Smooth muscle cell (in vitro differentiated cells): ENCODE results near the gene CALCOCO2. TPM values are rescaled to one million over a fixed set of nuclear protein-coding genes. Genes with fewer than 3 reads are reported as not detected.
"Not testable (repeated sequence)": the region's sequence is repeated elsewhere in the genome, so short reads cannot be mapped to it uniquely, and the experiment has no call there.

Source experiments
- DNase-seq: peaks from one replicate; lab custom pipeline; 2025; ENCODE audit not compliant: unreplicated experiment; lab: John Stamatoyannopoulos, UW
- H2AFZ ChIP-seq: fragments of 200-600 bp; sonication (generic); 2 replicates; pipeline ENCODE4 v1.6.0; 2016; ENCODE audit warnings: antibody characterized with exemption, low read depth, mild to moderate bottlenecking
- H3F3A ChIP-seq: fragments of 200-600 bp; sonication (generic); 2 replicates; pipeline ENCODE4 v1.6.0; 2017; ENCODE audit warnings: antibody characterized with exemption, low read depth
- H3K27ac ChIP-seq: fragments of 200-600 bp; sonication (generic); 2 replicates; pipeline ENCODE4 v1.5.1; 2016; ENCODE audit warnings: low read depth, mild to moderate bottlenecking
- H3K27me3 ChIP-seq: fragments of 200-600 bp; sonication (generic); 2 replicates; pipeline ENCODE4 v1.6.1; 2016; ENCODE audit warnings: low read depth, mild to moderate bottlenecking
- H3K36me3 ChIP-seq: fragments of 200-600 bp; sonication (generic); 2 replicates; pipeline ENCODE4 v1.5.1; 2016; ENCODE audit warnings: low read depth
- H3K4me1 ChIP-seq: fragments of 200-600 bp; sonication (generic); 2 replicates; pipeline ENCODE4 v1.5.1; 2016; ENCODE audit warnings: low read depth
- H3K4me2 ChIP-seq: fragments of 200-600 bp; sonication (generic); 2 replicates; pipeline ENCODE4 v1.6.0; 2016; ENCODE audit warnings: mild to moderate bottlenecking
- H3K4me3 ChIP-seq: fragments of 200-600 bp; sonication (generic); 2 replicates; pipeline ENCODE4 v1.5.1; 2016; ENCODE audit warnings: mild to moderate bottlenecking
- H3K79me2 ChIP-seq: fragments of 200-600 bp; sonication (generic); 2 replicates; pipeline ENCODE4 v1.6.0; 2016; ENCODE audit warnings: low read depth, mild to moderate bottlenecking
- H3K9ac ChIP-seq: fragments of 200-600 bp; sonication (generic); 2 replicates; pipeline ENCODE4 v1.6.0; 2016; ENCODE audit warnings: low read depth
- H3K9me3 ChIP-seq: fragments of 200-600 bp; sonication (generic); replicated peaks from 2 replicates; pipeline ENCODE4 v1.5.1; 2016; ENCODE audit warnings: low read depth
- H4K20me1 ChIP-seq: fragments of 200-600 bp; sonication (generic); 2 replicates; pipeline ENCODE4 v1.6.0; 2016; ENCODE audit warnings: low read depth
- WGBS: methylation state at CpG from one replicate; pipeline ENCODE4 v1.1.7; 2016; ENCODE audit warnings: low lambda C conversion rate; 5-methylcytosine and 5-hydroxymethylcytosine counted together
- polyA plus RNA-seq: library from polyadenylated mRNA; unstranded; fragments of >200 nt; fragmentation: Nextera tagmentation; extraction: Ambion mirVana; gene quantifications from 2 replicates; pipeline ENCODE4 v1.2.1, GENCODE V29; 2016
- total RNA-seq: library from RNA; depleted of rRNA; stranded (reverse); fragments of >200 nt; gene quantifications from 2 replicates; pipeline ENCODE4 v1.2.3, GENCODE V29; 2014
- TF ChIP-seq, protein P1 (sequence below): fragments of 200-600 bp; sonication (generic); IDR thresholded peaks from 2 replicates; pipeline ENCODE4 v1.5.1; 2017; ENCODE audit warnings: borderline replicate concordance, mild to moderate bottlenecking, antibody characterized with exemption; ENCODE audit not compliant: insufficient read depth, poor library complexity, severe bottlenecking

The CALCOCO2 gene
- total and polyA plus RNA-seq, 2 experiments from 2014 or later: 52.5 to 55.7 TPM

DNA sequence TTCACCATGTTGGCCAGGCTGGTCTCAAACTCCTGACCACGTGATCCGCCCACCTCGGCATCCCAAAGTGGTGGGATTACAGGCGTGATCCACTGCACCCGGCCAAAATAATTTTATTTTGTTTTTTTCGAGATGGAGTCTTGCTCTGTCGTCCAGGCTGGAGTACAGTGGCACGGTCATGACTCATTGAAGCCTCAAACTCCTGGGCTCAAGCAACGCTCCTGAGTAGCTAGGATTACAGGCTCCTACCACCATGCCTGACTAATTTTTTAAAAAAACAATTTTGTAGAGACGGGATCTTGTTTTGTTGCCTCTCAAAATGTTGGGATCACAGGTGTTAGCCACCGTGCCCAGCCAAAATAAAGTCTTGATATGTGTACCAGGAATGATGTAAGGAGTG lies 11.4 kb upstream of the CALCOCO2 start:
- H3K4me1 ChIP-seq: peaks cover 16% of the 10 kb centered on the region
- H3K27me3 ChIP-seq: peaks cover 15% of the 10 kb centered on the region
- no peak overlapping the region for H3K9ac ChIP-seq
- TF ChIP-seq, protein P1, sequence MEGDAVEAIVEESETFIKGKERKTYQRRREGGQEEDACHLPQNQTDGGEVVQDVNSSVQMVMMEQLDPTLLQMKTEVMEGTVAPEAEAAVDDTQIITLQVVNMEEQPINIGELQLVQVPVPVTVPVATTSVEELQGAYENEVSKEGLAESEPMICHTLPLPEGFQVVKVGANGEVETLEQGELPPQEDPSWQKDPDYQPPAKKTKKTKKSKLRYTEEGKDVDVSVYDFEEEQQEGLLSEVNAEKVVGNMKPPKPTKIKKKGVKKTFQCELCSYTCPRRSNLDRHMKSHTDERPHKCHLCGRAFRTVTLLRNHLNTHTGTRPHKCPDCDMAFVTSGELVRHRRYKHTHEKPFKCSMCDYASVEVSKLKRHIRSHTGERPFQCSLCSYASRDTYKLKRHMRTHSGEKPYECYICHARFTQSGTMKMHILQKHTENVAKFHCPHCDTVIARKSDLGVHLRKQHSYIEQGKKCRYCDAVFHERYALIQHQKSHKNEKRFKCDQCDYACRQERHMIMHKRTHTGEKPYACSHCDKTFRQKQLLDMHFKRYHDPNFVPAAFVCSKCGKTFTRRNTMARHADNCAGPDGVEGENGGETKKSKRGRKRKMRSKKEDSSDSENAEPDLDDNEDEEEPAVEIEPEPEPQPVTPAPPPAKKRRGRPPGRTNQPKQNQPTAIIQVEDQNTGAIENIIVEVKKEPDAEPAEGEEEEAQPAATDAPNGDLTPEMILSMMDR: no peak
- 77% methylated on average over 11 of the region's 11 CpGs for WGBS
- H3K79me2 ChIP-seq: no peaks in the 10 kb centered on the region
- no peaks in the 10 kb centered on the region for H3K36me3 ChIP-seq
- H3K4me2 ChIP-seq: no peak overlapping the region
- no peak overlapping the region for H3K4me3 ChIP-seq
- H3F3A ChIP-seq: no peaks in the 10 kb centered on the region
- no peaks in the 10 kb centered on the region for H4K20me1 ChIP-seq
- H3K27ac ChIP-seq: no peak overlapping the region
- DNase-seq: no peak
- no peak overlapping the region for H2AFZ ChIP-seq
- H3K9me3 ChIP-seq: no peaks in the 10 kb centered on the region

DNA sequence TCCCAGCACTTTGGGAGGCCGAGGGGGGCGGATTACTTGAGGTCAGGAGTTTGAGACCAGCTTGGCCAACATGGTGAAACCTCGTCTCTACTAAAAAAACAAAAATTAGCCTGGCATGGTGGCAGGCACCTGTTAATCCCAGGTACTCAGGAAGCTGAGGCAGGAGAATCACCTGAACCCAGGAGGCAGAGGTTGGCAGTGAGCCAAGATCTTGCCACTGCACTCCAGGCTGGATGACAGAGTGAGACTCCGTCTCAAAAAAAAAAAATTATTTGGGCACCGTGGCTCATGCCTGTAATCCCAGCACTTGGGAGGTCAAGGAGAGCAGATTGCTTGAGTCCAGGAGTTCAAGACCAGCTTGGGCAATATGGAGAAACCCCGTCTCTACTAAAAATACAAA lies 9.9 kb upstream of the CALCOCO2 start:
- DNase-seq, H3K4me3 ChIP-seq, H3K36me3 ChIP-seq, H2AFZ ChIP-seq, H3F3A ChIP-seq, H3K9me3 ChIP-seq, H3K9ac ChIP-seq, H4K20me1 ChIP-seq, H3K27me3 ChIP-seq, H3K4me2 ChIP-seq, H3K79me2 ChIP-seq, H3K27ac ChIP-seq: not testable (repeated sequence)
- WGBS: 92% methylated on average over 6 of the region's 6 CpGs
- peaks cover 16% of the 10 kb centered on the region for H3K4me1 ChIP-seq

GRCh38 chr17:48825446-48826381 lies 5.1 kb upstream of the CALCOCO2 start:
- H3K9ac ChIP-seq: no peak overlapping the region
- H3K79me2 ChIP-seq: no peaks in the 10 kb centered on the region
- H3F3A ChIP-seq: no peaks in the 10 kb centered on the region
- H3K4me2 ChIP-seq: no peak overlapping the region
- H3K4me3 ChIP-seq: no peak overlapping the region
- TF ChIP-seq, protein P1: no peak
- no peaks in the 10 kb centered on the region for H3K4me1 ChIP-seq
- no peaks in the 10 kb centered on the region for H4K20me1 ChIP-seq
- no peak for DNase-seq
- H3K27me3 ChIP-seq: no peaks in the 10 kb centered on the region
- H2AFZ ChIP-seq: no peak overlapping the region
- no peaks in the 10 kb centered on the region for H3K36me3 ChIP-seq
- 79% methylated on average over 11 of the region's 11 CpGs for WGBS
- H3K27ac ChIP-seq: peak overlapping the region; percentile 44
- no peaks in the 10 kb centered on the region for H3K9me3 ChIP-seq

- no peaks in the 10 kb centered on the region for H3K9me3 ChIP-seq
- H3K36me3 ChIP-seq: no peaks in the 10 kb centered on the region
- no peak for DNase-seq
- H3K4me2 ChIP-seq: peak overlapping the region; percentile 83
- peak overlapping the region; percentile 75 for H2AFZ ChIP-seq
- no peaks in the 10 kb centered on the region for H3F3A ChIP-seq
- H3K9ac ChIP-seq: peak overlapping the region; percentile 89
- no peaks in the 10 kb centered on the region for H3K27me3 ChIP-seq
- 4% methylated on average over 8 of the region's 8 CpGs for WGBS
- peaks cover 46% of the 10 kb centered on the region for H4K20me1 ChIP-seq
- H3K79me2 ChIP-seq: peaks cover 52% of the 10 kb centered on the region
- peak overlapping the region; percentile 63 for H3K4me3 ChIP-seq
- TF ChIP-seq, protein P1: no peak
- no peaks in the 10 kb centered on the region for H3K4me1 ChIP-seq
- peak overlapping the region; percentile 59 for H3K27ac ChIP-seq
These were observed 681 bp downstream of the CALCOCO2 start for GRCh38 chr17:48831549-48831883.
